NCI-H2107 treated with DMSO at 0.1 percent for 48 hours (cell line): ENCODE measurements around the gene ADAM10.

Experiments
- DNase-seq: peaks from one replicate; lab custom pipeline; 2025; ENCODE audit not compliant: unreplicated experiment; lab: John Stamatoyannopoulos, UW

The ADAM10 gene

DNA sequence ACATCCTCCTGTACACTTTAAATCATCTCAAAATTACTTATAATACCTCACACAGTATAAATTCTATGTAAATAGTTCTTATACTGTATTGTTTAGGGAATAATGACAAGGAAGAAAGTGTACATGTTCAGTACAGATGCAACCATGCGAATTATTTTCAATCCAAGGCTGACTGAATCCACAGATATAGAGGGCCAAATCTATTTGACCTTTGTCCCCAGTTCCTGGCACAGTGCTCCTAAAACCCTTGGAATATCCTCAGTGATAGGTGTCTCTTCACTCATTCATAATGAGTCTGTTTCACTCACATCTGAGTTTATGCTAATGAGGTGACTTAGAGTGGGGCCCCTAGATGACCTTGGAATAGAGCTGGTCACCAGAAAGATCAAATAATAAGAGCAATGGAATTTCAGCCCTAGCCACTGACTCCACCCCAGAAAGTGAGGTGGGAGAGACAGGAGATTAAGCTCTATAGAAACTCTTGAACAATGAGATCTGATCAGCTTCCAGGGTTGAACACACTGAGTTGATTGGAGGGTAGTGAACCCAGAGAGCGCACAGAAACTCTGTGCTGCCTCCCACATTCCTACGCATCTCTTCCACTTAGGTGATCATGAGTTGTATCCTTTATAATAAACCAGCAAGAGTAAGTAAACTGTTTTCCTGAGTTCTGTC is 65.3 kb downstream of the ADAM10 start:
- no peak for DNase-seq

- no peak for DNase-seq
Measured at GRCh38 chr15:58682234-58682633, 67.3 kb downstream of the ADAM10 start.

DNA sequence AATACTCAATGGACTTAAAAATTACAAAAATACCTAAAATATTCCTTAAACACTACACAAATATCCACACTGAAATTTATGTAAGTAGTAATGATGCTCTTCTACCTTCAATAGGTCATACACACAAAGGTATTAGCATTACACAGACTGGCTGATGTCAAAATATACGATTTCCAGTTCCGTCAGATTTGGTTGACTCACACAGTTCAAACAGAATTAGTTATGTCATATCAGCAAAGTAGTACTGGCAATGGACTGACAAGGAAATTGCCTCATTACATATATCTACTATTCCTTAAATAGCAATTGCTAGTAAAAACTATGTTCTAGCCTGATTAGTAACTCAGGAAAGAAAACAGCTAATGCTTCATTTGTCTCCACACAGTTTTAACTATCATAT is 70.8 kb downstream of the ADAM10 start:
- DNase-seq, result no peak

GRCh38 chr15:58677426-58677825 is 72.1 kb downstream of the ADAM10 start:
- DNase-seq, result peak; percentile 12

DNA sequence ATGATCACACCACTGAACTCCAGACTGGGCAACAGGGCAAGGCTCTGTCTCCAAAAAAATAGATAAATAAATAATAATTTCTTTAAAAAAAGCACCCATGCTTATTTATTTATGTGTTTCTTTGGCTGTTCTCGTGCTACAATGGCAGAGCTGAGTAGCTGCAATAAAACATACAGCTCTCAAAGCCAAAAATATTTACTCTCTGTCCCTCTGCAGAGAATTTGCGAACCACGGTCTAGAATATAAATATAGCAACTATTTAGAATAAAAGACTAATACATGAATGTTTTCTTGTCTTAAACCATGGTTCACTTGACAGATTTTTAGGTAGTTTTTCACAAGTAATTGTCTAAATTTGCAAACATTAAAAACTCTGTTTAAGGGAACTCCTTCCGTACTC is 72.7 kb downstream of the ADAM10 start:
- no peak for DNase-seq

- no peak for DNase-seq
Measured at GRCh38 chr15:58671186-58671585, 78.3 kb downstream of the ADAM10 start.

DNA sequence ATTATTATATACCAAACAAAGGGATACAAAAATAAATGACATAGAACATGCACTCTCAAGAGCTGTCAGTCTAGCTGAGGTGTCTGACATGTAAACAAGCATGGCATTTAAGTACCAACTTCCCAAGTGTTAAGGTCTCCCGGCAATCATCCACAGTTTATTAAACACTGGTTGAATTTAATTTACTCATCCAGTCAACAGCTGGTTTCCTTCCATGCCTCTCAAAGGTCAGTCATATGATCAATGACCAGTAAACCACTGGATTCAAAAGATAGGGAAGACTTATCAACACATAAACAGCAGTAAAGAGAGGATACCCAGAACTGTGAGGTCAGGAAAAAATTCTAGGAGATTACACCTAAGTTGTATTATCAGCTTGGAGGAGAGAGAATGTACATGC is 80.4 kb downstream of the ADAM10 start:
- DNase-seq, result no peak

GRCh38 chr15:58666957-58667356 is 82.5 kb downstream of the ADAM10 start:
- no peak for DNase-seq

DNA sequence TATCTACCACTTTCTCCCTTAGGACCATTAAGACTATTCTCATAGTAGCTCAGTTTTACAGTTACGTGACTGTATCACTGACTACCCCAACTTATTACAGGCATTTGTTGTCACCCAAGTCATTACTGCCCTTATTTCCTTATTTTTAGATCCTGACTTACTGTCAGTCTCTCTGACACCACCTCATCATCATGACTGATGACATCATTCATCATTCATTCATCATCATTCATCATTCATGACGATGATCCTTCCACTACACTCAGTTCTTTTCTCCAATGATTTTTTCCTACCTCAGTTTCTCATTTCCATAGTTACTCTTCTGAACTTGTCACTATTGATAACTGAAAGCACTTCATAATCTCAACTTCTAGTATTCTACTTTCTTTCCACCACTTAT is 83.8 kb downstream of the ADAM10 start:
- DNase-seq, result no peak

DNA sequence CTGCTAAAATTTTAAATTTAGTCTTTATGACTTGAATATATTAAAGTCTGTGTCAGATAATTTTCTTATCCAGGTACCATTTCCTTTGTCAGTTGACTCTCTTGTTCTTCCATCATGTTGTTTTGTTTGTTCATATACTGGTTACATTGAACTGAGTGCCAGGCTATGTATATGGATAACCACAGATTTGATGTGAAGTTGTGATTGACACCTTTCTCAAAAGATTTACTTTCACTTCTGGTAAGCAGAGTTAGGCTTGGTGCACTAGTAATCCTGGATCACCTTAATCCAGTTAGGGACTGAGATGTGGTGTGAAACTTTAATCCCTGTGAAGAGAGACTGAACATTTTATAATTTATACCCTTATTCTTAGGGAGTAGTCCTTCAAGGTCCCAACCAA is 99.4 kb downstream of the ADAM10 start:
- no peak for DNase-seq

- DNase-seq, result no peak
Measured at GRCh38 chr15:58649175-58649574, 100.3 kb downstream of the ADAM10 start.

DNA sequence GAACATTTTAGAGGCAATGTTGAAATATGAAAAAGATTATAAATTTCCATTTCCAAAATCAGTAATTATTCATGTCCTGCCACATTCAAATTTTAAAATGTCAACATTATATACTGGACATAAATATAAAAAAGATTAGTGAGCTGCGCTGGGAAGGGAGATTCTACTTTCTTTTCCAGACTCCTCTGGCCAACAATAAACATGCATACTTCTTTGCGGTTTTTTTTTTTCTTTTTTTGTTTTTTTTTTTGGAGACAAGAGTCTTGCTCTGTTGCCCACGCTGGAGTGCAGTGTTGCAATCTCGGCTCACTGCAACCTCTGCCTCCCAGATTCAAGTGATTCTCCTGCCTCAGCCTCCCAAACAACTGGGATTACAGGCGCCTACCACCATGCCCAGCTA is 105.5 kb downstream of the ADAM10 start:
- DNase-seq, result no peak

DNA sequence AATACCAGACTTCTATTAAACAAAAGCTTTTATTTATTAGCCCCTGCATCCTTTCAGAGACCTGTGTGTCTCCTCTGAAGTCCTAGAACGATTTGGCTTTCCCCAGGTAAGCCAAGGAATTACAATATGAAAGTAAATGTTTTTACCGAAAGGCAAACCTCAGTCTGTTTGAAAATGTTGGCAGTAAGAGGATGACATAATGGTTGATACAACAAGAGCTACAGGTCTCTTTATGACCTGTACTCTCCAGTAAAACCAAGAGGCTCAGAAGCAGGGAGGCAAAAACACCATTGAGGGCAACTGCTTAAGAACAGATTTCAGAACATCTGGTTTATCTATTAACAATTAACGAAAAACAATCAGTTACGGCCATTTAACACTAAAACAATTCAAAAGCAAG is 107.8 kb downstream of the ADAM10 start:
- DNase-seq, result no peak

DNA sequence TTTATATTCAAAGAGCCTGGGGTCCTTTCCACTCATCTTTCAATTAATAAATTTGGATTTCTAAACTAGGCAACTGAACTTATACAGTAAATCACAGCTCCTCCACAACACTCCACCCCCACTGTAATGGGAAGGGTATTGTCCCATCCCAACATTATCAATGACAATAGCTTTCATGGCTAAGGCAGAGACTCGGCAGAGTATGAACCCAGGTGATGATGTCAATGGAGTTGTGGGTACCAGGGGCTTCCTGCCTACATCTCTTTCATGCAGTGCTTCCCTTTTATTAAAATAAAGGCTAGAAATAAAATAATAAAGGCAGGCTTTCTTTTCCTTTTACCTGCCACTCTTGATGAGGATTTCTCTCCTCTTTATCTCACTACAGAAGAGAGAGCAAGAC is 109.5 kb downstream of the ADAM10 start:
- DNase-seq, result no peak

DNA sequence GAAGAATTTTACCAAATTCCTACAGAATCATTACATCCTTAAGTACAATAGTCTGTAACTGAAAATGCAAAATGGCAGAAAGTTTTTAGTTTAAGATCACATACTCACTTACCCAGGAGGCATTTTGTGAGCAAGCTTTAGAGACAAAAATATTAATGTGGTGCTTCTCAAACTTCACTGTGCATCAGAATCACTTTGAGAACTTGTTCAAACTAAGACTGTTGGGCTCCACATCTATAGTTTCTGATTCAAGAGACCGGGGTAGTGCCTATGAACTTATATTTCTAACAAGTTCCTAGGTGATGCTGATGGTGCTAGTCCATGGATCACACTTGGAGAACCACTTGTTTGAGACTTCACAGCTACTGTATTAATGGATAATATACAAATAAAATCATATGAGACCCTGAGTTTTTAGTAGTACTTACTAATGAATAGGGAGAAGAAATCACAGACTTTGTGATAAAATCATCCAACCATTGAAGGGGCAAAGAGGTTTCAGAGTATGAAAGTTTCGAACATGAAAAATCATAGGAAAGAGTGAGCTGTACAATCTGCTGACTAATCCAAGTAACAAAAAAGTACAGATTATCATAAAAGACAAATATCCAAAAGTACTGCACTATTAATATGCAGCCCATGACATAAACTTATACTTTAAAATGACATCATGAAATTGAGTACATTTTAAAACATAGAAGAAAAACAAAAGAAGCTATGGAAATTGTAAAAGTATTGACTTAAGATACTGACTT is 110.3 kb downstream of the ADAM10 start:
- DNase-seq, result no peak

DNA sequence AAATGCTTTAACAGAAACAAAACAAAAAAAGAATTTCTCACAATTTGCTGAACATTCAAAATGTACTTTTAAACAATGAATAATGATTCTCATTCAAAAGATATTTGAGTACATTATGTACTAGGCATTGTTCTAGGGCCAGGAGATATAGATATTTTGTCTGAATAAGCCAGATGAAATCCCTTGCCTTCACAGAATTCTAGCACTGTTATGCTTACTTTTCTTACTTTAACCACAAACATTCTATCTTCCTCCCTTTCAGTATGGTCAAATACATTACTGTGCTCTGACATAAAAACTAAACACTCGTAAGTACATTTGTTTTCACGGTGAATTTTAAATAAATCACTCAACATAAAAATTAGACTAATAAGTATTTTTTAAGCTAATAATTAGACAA is 116.7 kb downstream of the ADAM10 start:
- DNase-seq, result no peak

- no peak for DNase-seq
Measured at GRCh38 chr15:58631319-58631718, 118.2 kb downstream of the ADAM10 start.

DNA sequence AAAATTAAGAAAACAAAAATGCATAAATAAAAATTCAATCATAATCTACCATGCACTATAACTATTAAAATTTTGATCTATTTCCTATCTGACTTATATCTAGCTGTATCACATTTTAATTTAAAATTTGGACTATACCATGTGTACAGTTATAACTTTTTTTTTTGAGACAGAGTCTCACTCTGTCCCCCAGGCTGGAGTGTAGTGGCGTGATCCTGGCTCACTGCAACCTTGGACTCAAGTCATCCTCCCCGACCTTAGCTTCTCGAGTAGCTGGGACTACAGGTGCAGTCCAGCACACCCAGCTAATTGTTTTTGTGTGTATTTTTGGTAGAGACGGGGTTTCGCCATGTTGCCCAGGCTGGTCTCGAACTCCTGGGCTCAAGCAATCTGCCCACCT is 119.9 kb downstream of the ADAM10 start:
- no peak for DNase-seq

- DNase-seq, result no peak
Measured at GRCh38 chr15:58628206-58628947, 121.1 kb downstream of the ADAM10 start.

DNA sequence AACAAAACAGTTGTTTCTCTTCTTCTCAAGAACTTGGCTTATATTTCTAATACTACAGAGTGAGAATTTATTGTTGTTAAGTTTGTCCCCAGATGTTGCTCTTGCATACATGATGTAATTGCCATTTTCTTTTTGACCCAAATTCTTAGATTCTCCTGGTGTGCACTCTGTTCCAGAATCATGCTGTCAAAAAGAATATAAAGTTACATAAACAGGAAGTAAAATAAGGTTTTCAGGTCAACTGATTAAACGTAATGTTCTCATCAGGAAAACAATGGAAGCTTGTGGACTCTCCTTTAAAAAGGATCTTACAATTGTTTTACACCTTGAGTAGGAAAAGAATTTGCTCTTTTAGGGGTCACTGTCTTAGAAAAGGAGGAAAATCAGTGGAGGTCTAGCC is 121.8 kb downstream of the ADAM10 start:
- DNase-seq, result no peak

GRCh38 chr15:58627046-58627445 is 122.5 kb downstream of the ADAM10 start:
- DNase-seq, result no peak

DNA sequence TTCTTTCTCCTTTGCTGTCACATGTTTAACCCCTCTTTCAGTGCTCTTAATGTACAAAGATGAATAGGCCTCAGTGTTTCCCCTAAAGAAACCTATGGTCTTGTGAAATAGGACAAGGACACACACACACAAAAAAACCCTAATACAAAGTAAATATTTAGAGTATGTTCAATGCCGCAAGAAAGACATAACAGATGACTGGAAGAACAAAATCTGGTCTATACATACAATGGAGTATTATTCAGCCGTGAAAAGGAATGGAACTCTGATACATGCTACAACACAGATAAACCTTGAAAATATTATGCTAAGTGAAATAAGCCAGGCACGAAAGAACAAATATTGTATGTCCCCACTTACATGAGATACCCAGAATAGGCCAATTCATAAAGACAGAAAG is 123.1 kb downstream of the ADAM10 start:
- DNase-seq, result no peak
